ENCODE data around the gene MAPK1. TPM values are rescaled to one million over a fixed set of nuclear protein-coding genes. Genes with fewer than 3 reads are reported as not detected.

MAPK1 gene
- total and polyA plus RNA-seq, 11 donors = 8.0 to 140 (median 105) TPM

- ATAC-seq = no peak
- Histone ChIP-seq H3K27ac (peak overlapping the region in 1 of 12 donors; percentile 16), H3K4me1 (peaks cover 5 to 89% (median 73%) of the 10 kb centered on the region in 12 donors), H3K9me3 (no peaks in the 10 kb centered on the region), H3K36me3 (no peaks in the 10 kb centered on the region), H3K4me3 (no peak overlapping the region), H3K27me3 (no peaks in the 10 kb centered on the region)
- TF ChIP-seq, protein P1, sequence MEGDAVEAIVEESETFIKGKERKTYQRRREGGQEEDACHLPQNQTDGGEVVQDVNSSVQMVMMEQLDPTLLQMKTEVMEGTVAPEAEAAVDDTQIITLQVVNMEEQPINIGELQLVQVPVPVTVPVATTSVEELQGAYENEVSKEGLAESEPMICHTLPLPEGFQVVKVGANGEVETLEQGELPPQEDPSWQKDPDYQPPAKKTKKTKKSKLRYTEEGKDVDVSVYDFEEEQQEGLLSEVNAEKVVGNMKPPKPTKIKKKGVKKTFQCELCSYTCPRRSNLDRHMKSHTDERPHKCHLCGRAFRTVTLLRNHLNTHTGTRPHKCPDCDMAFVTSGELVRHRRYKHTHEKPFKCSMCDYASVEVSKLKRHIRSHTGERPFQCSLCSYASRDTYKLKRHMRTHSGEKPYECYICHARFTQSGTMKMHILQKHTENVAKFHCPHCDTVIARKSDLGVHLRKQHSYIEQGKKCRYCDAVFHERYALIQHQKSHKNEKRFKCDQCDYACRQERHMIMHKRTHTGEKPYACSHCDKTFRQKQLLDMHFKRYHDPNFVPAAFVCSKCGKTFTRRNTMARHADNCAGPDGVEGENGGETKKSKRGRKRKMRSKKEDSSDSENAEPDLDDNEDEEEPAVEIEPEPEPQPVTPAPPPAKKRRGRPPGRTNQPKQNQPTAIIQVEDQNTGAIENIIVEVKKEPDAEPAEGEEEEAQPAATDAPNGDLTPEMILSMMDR (IDR thresholded peaks at IDR 0.05) = no peak
- TF ChIP-seq POLR2A (IDR thresholded peaks at IDR 0.05) = no peak
- DNase-seq = no peak
- 81 to 92% (median 85%) methylated on average over 9 of the region's 9 CpGs for WGBS, 4 donors
- intact Hi-C loops (cut with DNase I) = loop anchor here in 4 of 10 donors (5.0 to 10.0 kb wide), 4 partner anchors 45 to 128 kb away; partner anchors contain the start of gene YPEL1 (in 1 of the 4)
Measured at GRCh38 chr22:21862386-21863245, 4.8 kb downstream of the MAPK1 start.

GRCh38 chr22:21861851-21862250 is 5.6 kb downstream of the MAPK1 start:
- peak overlapping the region in 1 of 12 donors; percentile 46 for H3K27ac ChIP-seq
- no peak for DNase-seq
- no peaks in the 10 kb centered on the region for H3K9me3 ChIP-seq
- TF ChIP-seq, protein P1 (IDR thresholded peaks at IDR 0.05) = no peak
- TF ChIP-seq POLR2A (IDR thresholded peaks at IDR 0.05) = no peak
- intact Hi-C loops (cut with DNase I) = loop anchor here in 4 of 10 donors (5.0 to 10.0 kb wide), 4 partner anchors 45 to 127 kb away; partner anchors contain the start of gene YPEL1 (in 1 of the 4)
- no peaks in the 10 kb centered on the region for H3K27me3 ChIP-seq
- no peak for ATAC-seq
- no peaks in the 10 kb centered on the region for H3K36me3 ChIP-seq
- H3K4me1 ChIP-seq = peaks cover 5 to 97% (median 80%) of the 10 kb centered on the region in 12 donors
- no peak overlapping the region for H3K4me3 ChIP-seq

DNA sequence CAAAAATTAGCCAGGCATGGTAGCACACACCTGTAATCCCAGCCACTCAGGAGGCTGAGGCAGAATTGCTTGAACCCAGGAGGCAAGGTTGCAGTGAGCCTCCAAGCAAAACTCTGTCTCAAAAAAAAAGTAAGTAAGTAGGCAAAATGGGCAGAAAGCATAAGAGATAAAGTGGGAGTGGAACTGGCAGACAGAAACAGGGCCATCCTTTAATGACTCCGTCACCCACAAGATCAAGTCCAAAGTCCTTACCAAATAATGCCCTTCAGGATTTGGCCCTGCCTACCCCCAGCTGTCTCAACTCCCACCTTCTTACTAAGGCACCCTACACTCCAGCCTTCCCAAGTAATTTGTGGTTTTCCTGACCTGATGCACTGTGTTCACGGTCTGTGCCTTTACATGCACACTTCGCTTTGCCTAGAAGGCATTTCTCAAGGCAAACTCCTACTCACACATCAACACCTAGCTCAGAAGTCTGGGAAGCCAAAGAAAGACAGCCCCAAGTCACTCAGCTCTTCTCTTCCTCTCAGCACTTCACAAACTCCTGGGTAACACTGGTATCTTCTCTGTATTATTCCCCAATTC is 6.1 kb downstream of the MAPK1 start:
- Histone ChIP-seq H3K9me3 (no peaks in the 10 kb centered on the region), H3K4me1 (peaks cover 5 to 99% (median 83%) of the 10 kb centered on the region in 12 donors), H3K36me3 (no peaks in the 10 kb centered on the region), H3K27ac (peak overlapping the region in 2 of 12 donors; percentile 10 to 46), H3K4me3 (no peak overlapping the region), H3K27me3 (no peaks in the 10 kb centered on the region)
- 80 to 93% (median 86%) methylated on average over 3 of the region's 3 CpGs for WGBS, 4 donors
- ATAC-seq = no peak
- DNase-seq = no peak
- no peak for TF ChIP-seq POLR2A (IDR thresholded peaks at IDR 0.05)
- TF ChIP-seq, protein P1 (IDR thresholded peaks at IDR 0.05) = no peak
- intact Hi-C loops (cut with DNase I) = loop anchor here in 4 of 10 donors (5.0 to 10.0 kb wide), 4 partner anchors 44 to 127 kb away; partner anchors contain the start of gene YPEL1 (in 1 of the 4)

Measured in heart left ventricle (tissue), 16 donors.